Neural cell (in vitro differentiated cells): ENCODE data around the gene SLX4IP. TPM values are rescaled to one million over a fixed set of nuclear protein-coding genes. Genes with fewer than 3 reads are reported as not detected.
"Not testable (repeated sequence)": the region's sequence is repeated elsewhere in the genome, so short reads cannot be mapped to it uniquely, and the experiment has no call there.

Source experiments
- H2AFZ ChIP-seq: fragments of 200-600, 300-800 bp; sonication (generic), shearing (Covaris generic); 2 replicates; pipeline ENCODE4 v1.6.0; 2014; ENCODE audit warnings: low read depth, mild to moderate bottlenecking, antibody characterized with exemption, low read length, moderate library complexity
- H3F3A ChIP-seq: fragments of 200-600 bp; shearing (Covaris generic); 2 replicates; pipeline ENCODE4 v1.6.1; 2016; ENCODE audit warnings: mild to moderate bottlenecking, moderate library complexity, mixed read lengths, antibody characterized with exemption, low read length; ENCODE audit not compliant: insufficient read depth, poor library complexity, severe bottlenecking
- H3K27ac ChIP-seq: fragments of 200-600, 300-800 bp; sonication (generic), shearing (Covaris generic); 2 replicates; pipeline ENCODE4 v1.5.1; 2014; ENCODE audit warnings: mild to moderate bottlenecking, low read length, moderate library complexity
- H3K27me3 ChIP-seq: fragments of 300-800, 200-600 bp; sonication (generic), shearing (Covaris generic); 2 replicates; pipeline ENCODE4 v1.6.0; 2014; ENCODE audit warnings: mild to moderate bottlenecking, low read depth, low read length, moderate library complexity; ENCODE audit not compliant: insufficient read depth
- H3K36me3 ChIP-seq: fragments of 300-800, 200-600 bp; sonication (generic), shearing (Covaris generic); 2 replicates; pipeline ENCODE4 v1.5.1; 2014; ENCODE audit warnings: mild to moderate bottlenecking, antibody characterized with exemption, low read length, moderate library complexity; ENCODE audit not compliant: insufficient read depth
- H3K4me2 ChIP-seq: fragments of 300-800, 200-600 bp; sonication (generic), shearing (Covaris generic); 2 replicates; pipeline ENCODE4 v1.6.0; 2014; ENCODE audit warnings: mild to moderate bottlenecking, low read length
- H3K4me3 ChIP-seq: fragments of 300-800, 200-600 bp; sonication (generic), shearing (Covaris generic); 2 replicates; pipeline ENCODE4 v1.5.1; 2014; ENCODE audit warnings: mild to moderate bottlenecking, low read length, moderate library complexity
- H3K79me2 ChIP-seq: fragments of 200-600 bp; shearing (Covaris generic); replicated peaks from 2 replicates; pipeline ENCODE4 v1.6.0; 2014; ENCODE audit warnings: mild to moderate bottlenecking, low read length, moderate library complexity; ENCODE audit not compliant: insufficient read depth
- H3K9ac ChIP-seq: fragments of 300-800, 200-600 bp; sonication (generic), shearing (Covaris generic); 2 replicates; pipeline ENCODE4 v1.6.1; 2016; ENCODE audit warnings: mild to moderate bottlenecking, low read length, mixed read lengths
- H3K9me2 ChIP-seq: fragments of 200-600 bp; shearing (Covaris generic); 2 replicates; pipeline ENCODE4 v1.6.1; 2016; ENCODE audit warnings: mild to moderate bottlenecking, low read length, mixed read lengths; ENCODE audit not compliant: insufficient read depth
- H3K9me3 ChIP-seq: fragments of 200-600, 300-800 bp; sonication (generic), shearing (Covaris generic); 2 replicates; pipeline ENCODE4 v1.6.1; 2016; ENCODE audit warnings: mild to moderate bottlenecking, mixed run types, low read length, moderate library complexity, mixed read lengths
- H4K20me1 ChIP-seq: fragments of 200-600 bp; shearing (Covaris generic); 2 replicates; pipeline ENCODE4 v1.6.1; 2016; ENCODE audit warnings: mild to moderate bottlenecking, mixed run types; ENCODE audit not compliant: insufficient read depth
- CTCF ChIP-seq: fragments of 450-650 bp; IDR thresholded peaks from 2 replicates; pipeline ENCODE4 v1.5.1; 2014; ENCODE audit warnings: antibody characterized with exemption, mild to moderate bottlenecking, moderate library complexity; ENCODE audit not compliant: poor library complexity, severe bottlenecking
- EP300 ChIP-seq: fragments of 450-650 bp; conservative IDR thresholded peaks from 2 replicates; pipeline ENCODE4 v1.6.1; 2014; ENCODE audit warnings: antibody characterized with exemption, mild to moderate bottlenecking, moderate library complexity; ENCODE audit not compliant: poor library complexity, severe bottlenecking
- EZH2 ChIP-seq: fragments of 200-600, 300-800 bp; shearing (Covaris generic), sonication (generic); IDR thresholded peaks from 2 replicates; pipeline ENCODE4 v1.6.1; 2014; ENCODE audit warnings: antibody characterized with exemption, low read length, borderline replicate concordance, mild to moderate bottlenecking; ENCODE audit not compliant: insufficient read depth, poor library complexity, severe bottlenecking
- MXI1 ChIP-seq: fragments of 450-650 bp; conservative IDR thresholded peaks from 2 replicates; pipeline ENCODE4 v1.6.1; 2014; ENCODE audit warnings: antibody characterized with exemption, mild to moderate bottlenecking; ENCODE audit not compliant: poor library complexity, severe bottlenecking
- POLR2AphosphoS5 ChIP-seq: IDR thresholded peaks from 2 replicates; pipeline ENCODE4 v1.6.1; 2012
- RAD21 ChIP-seq: fragments of 450-650 bp; conservative IDR thresholded peaks from 2 replicates; pipeline ENCODE4 v1.6.1; 2014; ENCODE audit warnings: antibody characterized with exemption, mild to moderate bottlenecking, moderate library complexity
- REST ChIP-seq: IDR thresholded peaks from 2 replicates; pipeline ENCODE4 v1.6.1; 2012; ENCODE audit warnings: borderline replicate concordance
- SMC3 ChIP-seq: fragments of 450-650 bp; conservative IDR thresholded peaks from 2 replicates; pipeline ENCODE4 v1.6.1; 2014; ENCODE audit warnings: antibody characterized with exemption, mild to moderate bottlenecking, moderate library complexity; ENCODE audit not compliant: poor library complexity
- TAF1 ChIP-seq: IDR thresholded peaks from 2 replicates; pipeline ENCODE4 v1.6.1; 2012; ENCODE audit warnings: low read depth
- polyA plus RNA-seq: library from polyadenylated mRNA; depleted of rRNA; stranded (reverse); fragments of >200 nt; gene quantifications from 2 replicates; pipeline ENCODE4 v1.2.3, GENCODE V29; 2014

SLX4IP gene
- polyA plus RNA-seq, 1 donor from 2014 or later = 6.4 TPM

- H3K27me3 ChIP-seq = no peaks in the 10 kb centered on the region
- H2AFZ ChIP-seq = no peak overlapping the region
- H4K20me1 ChIP-seq = no peaks in the 10 kb centered on the region
- no peaks in the 10 kb centered on the region for H3F3A ChIP-seq
- no peaks in the 10 kb centered on the region for H3K79me2 ChIP-seq
- no peaks in the 10 kb centered on the region for H3K9me3 ChIP-seq
- no peak overlapping the region for H3K27ac ChIP-seq
- no peak overlapping the region for H3K4me2 ChIP-seq
- no peaks in the 10 kb centered on the region for H3K9me2 ChIP-seq
- H3K36me3 ChIP-seq = no peaks in the 10 kb centered on the region
- H3K4me3 ChIP-seq = no peak overlapping the region
- TF ChIP-seq SMC3 (no peak), TAF1 (no peak), REST (no peak), POLR2AphosphoS5 (no peak), RAD21 (no peak), EP300 (no peak), CTCF (no peak)
- no peak overlapping the region for H3K9ac ChIP-seq
These were observed 44.4 kb upstream of the SLX4IP start for GRCh38 chr20:10390709-10391108.

GRCh38 chr20:10394752-10395151, 40.4 kb upstream of the SLX4IP start:
- H3K27me3 ChIP-seq, H3K36me3 ChIP-seq, H3K4me3 ChIP-seq, H2AFZ ChIP-seq, H3K9me2 ChIP-seq, H3K9me3 ChIP-seq, H3F3A ChIP-seq, H3K4me2 ChIP-seq, H4K20me1 ChIP-seq, H3K27ac ChIP-seq, H3K9ac ChIP-seq, H3K79me2 ChIP-seq: not testable (repeated sequence)

- Histone ChIP-seq H3K27me3 (no peaks in the 10 kb centered on the region), H4K20me1 (no peaks in the 10 kb centered on the region), H3F3A (no peaks in the 10 kb centered on the region), H3K4me2 (no peak overlapping the region), H3K9ac (no peak overlapping the region), H3K27ac (no peak overlapping the region), H3K36me3 (no peaks in the 10 kb centered on the region), H2AFZ (no peak overlapping the region), H3K9me3 (no peaks in the 10 kb centered on the region), H3K9me2 (no peaks in the 10 kb centered on the region), H3K4me3 (no peak overlapping the region), H3K79me2 (no peaks in the 10 kb centered on the region)
- TF ChIP-seq TAF1 = no peak
- TF ChIP-seq REST = no peak
- TF ChIP-seq SMC3 = no peak
- TF ChIP-seq MXI1 = no peak
- TF ChIP-seq RAD21 = no peak
- no peak for TF ChIP-seq POLR2AphosphoS5
- no peak for TF ChIP-seq CTCF
- no peak for TF ChIP-seq EZH2
- no peak for TF ChIP-seq EP300
These were observed 36.2 kb upstream of the SLX4IP start for GRCh38 chr20:10398834-10399369.
